A549 (cell line): ENCODE measurements around the gene ADGRG6. TPM values are rescaled to one million over a fixed set of nuclear protein-coding genes. Genes with fewer than 3 reads are reported as not detected.

Experiments used
- ATAC-seq, 2 experiments: fragments of 200-7000 bp in 1 of 2; fragments of >200 bp in 1 of 2; cut with Nextera tagmentation in 1 of 2; cut with Tn5 transposase in 1 of 2; 3 replicates each; pipeline versions ENCODE4 v1.8.0 to v1.9.1; 2018 to 2020; ENCODE audit warnings: mild to moderate bottlenecking in 1 of 2, moderate library complexity in 1 of 2
- CTCF ChIA-PET: fragments of 300-600 bp; sonication (Branson Sonifier 250); formaldehyde crosslinking; extraction: SDS; loops from one replicate; lab custom pipeline; 2021; ENCODE audit warnings: antibody characterized with exemption, inconsistent platforms; lab: Yijun Ruan, JAX
- POLR2A ChIA-PET: fragments of 350-600 bp; formaldehyde crosslinking; extraction: SDS; loops from one replicate; lab custom pipeline; 2021; ENCODE audit warnings: antibody characterized with exemption, inconsistent platforms; lab: Yijun Ruan, JAX
- DNase-seq, 2 experiments: peaks; one replicate each; pipeline versions ENCODE4 v3.0.0 to v3.0.0-alpha.2; 2011 to 2016; ENCODE audit warnings: low read depth in 1 of 2, low spot score in 1 of 2
- FAIRE-seq: peaks from 2 replicates; lab custom pipeline; 2011; peaks lifted over from hg19 to GRCh38; lab: Jason Lieb, UNC
- H3K27ac ChIP-seq, 2 experiments: fragments of >200 bp; sonication (Bioruptor Twin); formaldehyde crosslinking; 3 replicates each; pipeline ENCODE4 v1.5.1; 2016 to 2017
- H3K4me1 ChIP-seq: fragments of >200 bp; sonication (Bioruptor Twin); formaldehyde crosslinking; 3 replicates; pipeline ENCODE4 v1.6.1; 2016
- H3K4me2 ChIP-seq: fragments of >200 bp; sonication (Bioruptor Twin); formaldehyde crosslinking; 3 replicates; pipeline ENCODE4 v1.6.1; 2016
- H3K4me3 ChIP-seq: fragments of >200 bp; sonication (Bioruptor Twin); formaldehyde crosslinking; 3 replicates; pipeline ENCODE4 v1.5.1; 2016
- H3K9me3 ChIP-seq: fragments of >200 bp; sonication (Bioruptor Twin); formaldehyde crosslinking; 3 replicates; pipeline ENCODE4 v1.6.1; 2016
- CBX2 ChIP-seq: fragments of 200-600 bp; sonication (generic); IDR thresholded peaks from 2 replicates; pipeline ENCODE4 v1.6.1; 2016; ENCODE audit warnings: low read depth, mild to moderate bottlenecking, borderline replicate concordance
- CBX8 ChIP-seq: fragments of 200-600 bp; sonication (generic); IDR thresholded peaks from 2 replicates; pipeline ENCODE4 v1.6.1; 2016
- CEBPB ChIP-seq, 2 experiments: fragments of >200 bp in 1 of 2; sonication (Bioruptor Twin) in 1 of 2; formaldehyde crosslinking in 1 of 2; IDR thresholded peaks; 2 replicates each; pipeline ENCODE4 v1.6.1; 2012 to 2016
- CHD2 ChIP-seq: fragments of 150-350 bp; IDR thresholded peaks from 2 replicates; pipeline ENCODE4 v1.6.1; 2014; ENCODE audit warnings: low read length; ENCODE audit not compliant: partially characterized antibody
- CHD4 ChIP-seq: fragments of 200-600 bp; sonication (generic); IDR thresholded peaks from 2 replicates; pipeline ENCODE4 v1.6.1; 2016; ENCODE audit warnings: antibody characterized with exemption, mild to moderate bottlenecking, borderline replicate concordance
- EHF ChIP-seq: fragments of 250-450 bp; sonication (Bioruptor Pico); IDR thresholded peaks from 2 replicates; pipeline ENCODE4 v1.5.0; 2020; ENCODE audit warnings: mild to moderate bottlenecking
- EHMT2 ChIP-seq: fragments of 200-600 bp; sonication (generic); IDR thresholded peaks from 2 replicates; pipeline ENCODE4 v1.6.1; 2016; ENCODE audit warnings: antibody characterized with exemption, low read depth, mild to moderate bottlenecking, moderate library complexity
- EP300 ChIP-seq, 2 experiments: fragments of >200 bp; sonication (Bioruptor Twin); formaldehyde crosslinking; IDR thresholded peaks; 2 replicates in 1 of 2; 3 replicates in 1 of 2; pipeline ENCODE4 v1.6.1; 2016 to 2017
- ESRRA ChIP-seq: fragments of 150-350 bp; IDR thresholded peaks from 2 replicates; pipeline ENCODE4 v1.6.1; 2014; ENCODE audit warnings: mild to moderate bottlenecking, low read length, borderline replicate concordance
- FOSL2 ChIP-seq, 2 experiments: fragments of 450-650 bp in 1 of 2; fragments of >200 bp in 1 of 2; sonication (Bioruptor Twin) in 1 of 2; formaldehyde crosslinking; IDR thresholded peaks; 2 replicates each; pipeline versions ENCODE4 v1.5.0 to v1.6.1; 2016 to 2020; ENCODE audit warnings: mild to moderate bottlenecking in 1 of 2, moderate library complexity in 1 of 2
- FOXS1 ChIP-seq: fragments of 250-450 bp; sonication (Bioruptor Pico); IDR thresholded peaks from 2 replicates; pipeline ENCODE4 v1.5.0; 2020; ENCODE audit warnings: mild to moderate bottlenecking, moderate library complexity
- GATA3 ChIP-seq: IDR thresholded peaks from 2 replicates; pipeline ENCODE4 v1.6.1; 2012; ENCODE audit warnings: borderline replicate concordance
- HDAC2 ChIP-seq: fragments of 200-600 bp; sonication (generic); IDR thresholded peaks from 2 replicates; pipeline ENCODE4 v1.6.1; 2016
- HOXA7 ChIP-seq: fragments of 250-450 bp; sonication (Bioruptor Pico); IDR thresholded peaks from 2 replicates; pipeline ENCODE4 v1.5.0; 2020; ENCODE audit warnings: mild to moderate bottlenecking, moderate library complexity
- HOXB5 ChIP-seq: fragments of 250-450 bp; sonication (Bioruptor Pico); IDR thresholded peaks from 2 replicates; pipeline ENCODE4 v1.5.0; 2020; ENCODE audit warnings: mild to moderate bottlenecking, moderate library complexity
- KDM1A ChIP-seq: fragments of 200-600 bp; sonication (generic); IDR thresholded peaks from 2 replicates; pipeline ENCODE4 v1.6.1; 2016; ENCODE audit warnings: low read depth, mild to moderate bottlenecking
- MAZ ChIP-seq: fragments of 150-350 bp; IDR thresholded peaks from 2 replicates; pipeline ENCODE4 v1.6.1; 2014; ENCODE audit warnings: antibody characterized with exemption, low read depth, low read length, borderline replicate concordance
- NFE2L2 ChIP-seq: fragments of 150-350 bp; conservative IDR thresholded peaks from 2 replicates; pipeline ENCODE4 v1.6.1; 2014; ENCODE audit warnings: low read length
- PHF8 ChIP-seq: fragments of 200-600 bp; sonication (generic); IDR thresholded peaks from 2 replicates; pipeline ENCODE4 v1.6.1; 2016; ENCODE audit warnings: low read depth, mild to moderate bottlenecking, antibody characterized with exemption, moderate library complexity, borderline replicate concordance
- POLR2AphosphoS2 ChIP-seq: conservative IDR thresholded peaks from 2 replicates; pipeline ENCODE4 v1.6.1; 2012; ENCODE audit warnings: low read length, improper control_type of control experiment, inconsistent platforms
- RAD21 ChIP-seq, 2 experiments: fragments of >200 bp in 1 of 2; sonication (Bioruptor Twin) in 1 of 2; formaldehyde crosslinking in 1 of 2; IDR thresholded peaks in 1 of 2; conservative IDR thresholded peaks in 1 of 2; 2 replicates in 1 of 2; 3 replicates in 1 of 2; pipeline ENCODE4 v1.6.1; 2012 to 2018; ENCODE audit warnings: inconsistent platforms in 1 of 2
- RARB ChIP-seq: fragments of 250-450 bp; sonication (Bioruptor Pico); IDR thresholded peaks from 2 replicates; pipeline ENCODE4 v1.8.0; 2021; ENCODE audit warnings: mild to moderate bottlenecking, moderate library complexity
- RFX5 ChIP-seq: fragments of 450-650 bp; IDR thresholded peaks from 2 replicates; pipeline ENCODE4 v1.7.1; 2014; ENCODE audit warnings: antibody characterized with exemption, mild to moderate bottlenecking, moderate library complexity
- RNF2 ChIP-seq: fragments of 200-600 bp; sonication (generic); IDR thresholded peaks from 2 replicates; pipeline ENCODE4 v1.6.1; 2016; ENCODE audit warnings: low read depth, mild to moderate bottlenecking, antibody characterized with exemption, moderate library complexity, borderline replicate concordance
- SMC3 ChIP-seq: fragments of >200 bp; sonication (Bioruptor Twin); formaldehyde crosslinking; IDR thresholded peaks from 3 replicates; pipeline ENCODE4 v1.6.1; 2018; ENCODE audit warnings: inconsistent platforms
- SREBF2 ChIP-seq: fragments of 450-650 bp; IDR thresholded peaks from 2 replicates; pipeline ENCODE4 v1.6.1; 2014; ENCODE audit warnings: mild to moderate bottlenecking, moderate library complexity
- TFCP2L1 ChIP-seq: fragments of 250-450 bp; sonication (Bioruptor Pico); IDR thresholded peaks from 2 replicates; pipeline ENCODE4 v1.5.0; 2021; ENCODE audit warnings: mild to moderate bottlenecking
- TP53 ChIP-seq: fragments of 250-450 bp; sonication (Bioruptor Pico); IDR thresholded peaks from 2 replicates; pipeline ENCODE4 v1.5.0; 2021; ENCODE audit warnings: mild to moderate bottlenecking, moderate library complexity
- ZC3H11A ChIP-seq: fragments of 450-650 bp; IDR thresholded peaks from 2 replicates; pipeline ENCODE4 v1.6.1; 2014; ENCODE audit warnings: antibody characterized with exemption, mild to moderate bottlenecking
- ZNF302 ChIP-seq: fragments of 250-450 bp; sonication (Bioruptor Pico); IDR thresholded peaks from 2 replicates; pipeline ENCODE4 v1.9.0; 2021; ENCODE audit warnings: inconsistent platforms, mild to moderate bottlenecking, moderate library complexity
- ZSCAN20 ChIP-seq: fragments of 250-450 bp; sonication (Bioruptor Pico); IDR thresholded peaks from 2 replicates; pipeline ENCODE4 v1.8.0; 2022; ENCODE audit warnings: mild to moderate bottlenecking, moderate library complexity
- whole genome bisulfite sequencing: methylation state at CpG from one replicate; pipeline ENCODE4 v1.1.6; 2017; ENCODE audit errors: missing lambda C conversion rate; 5-methylcytosine and 5-hydroxymethylcytosine counted together
- polyA plus RNA-seq, 4 experiments: library from polyadenylated mRNA; depleted of rRNA in 3 of 4; stranded (reverse); fragments of >200 nt; fragmentation: RNase III in 1 of 4; extraction: RNeasy Plus Mini Kit Qiagen cat#74134 plus additional on column Dnase treatment in 1 of 4; gene quantifications; 2 replicates in 3 of 4; 3 replicates in 1 of 4; pipeline ENCODE4 v1.2.3, GENCODE V29; 2011 to 2017
- TF ChIP-seq, protein P1 (sequence below): fragments of >200 bp; sonication (Bioruptor Twin); formaldehyde crosslinking; IDR thresholded peaks from 3 replicates; pipeline ENCODE4 v1.5.1; 2016
- TF ChIP-seq, protein P2 (sequence below): fragments of 450-650 bp; IDR thresholded peaks from 2 replicates; pipeline ENCODE4 v1.6.1; 2014; ENCODE audit warnings: antibody characterized with exemption
- TF ChIP-seq, protein P3 (sequence below): IDR thresholded peaks from 2 replicates; pipeline ENCODE4 v1.6.1; 2012; ENCODE audit warnings: low read depth, borderline replicate concordance

The ADGRG6 gene
- polyA plus RNA-seq, 2 of the 4 experiments (the other 2 are of a cell fraction): 55.4 to 181 TPM

DNA sequence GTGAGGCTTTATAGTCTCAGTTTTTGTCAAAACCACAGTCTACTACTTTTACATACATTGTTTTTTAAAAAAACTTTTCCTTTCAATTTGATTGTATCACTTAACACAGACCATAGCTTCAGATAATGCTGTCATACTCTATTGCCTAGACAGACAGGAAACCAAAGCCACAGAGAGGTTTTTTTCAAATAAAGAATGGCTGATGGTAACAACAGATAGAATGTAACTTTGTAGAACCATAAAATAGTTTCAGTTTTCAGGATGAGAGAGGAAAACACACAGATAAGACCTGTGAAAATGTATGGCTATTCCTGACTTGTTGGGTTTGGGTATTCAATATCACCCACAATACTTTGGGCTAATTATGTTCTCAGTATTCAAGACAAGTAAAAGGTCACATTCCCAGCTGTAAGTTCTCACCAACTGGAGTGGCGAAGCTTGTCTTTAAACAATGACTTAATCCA, 94.0 kb downstream of the ADGRG6 start:
- Histone ChIP-seq H3K9me3 (no peaks in the 10 kb centered on the region), H3K4me3 (no peak overlapping the region), H3K4me2 (no peak overlapping the region), H3K27ac (no peak overlapping the region), H3K4me1 (no peaks in the 10 kb centered on the region; the same call in 2 of the 3 replicates)
- no peak for DNase-seq
- no peak for TF ChIP-seq ZSCAN20 (CRISPR knock-in tag)
- TF ChIP-seq HOXA7 (CRISPR knock-in tag): no peak
- TF ChIP-seq, protein P1, sequence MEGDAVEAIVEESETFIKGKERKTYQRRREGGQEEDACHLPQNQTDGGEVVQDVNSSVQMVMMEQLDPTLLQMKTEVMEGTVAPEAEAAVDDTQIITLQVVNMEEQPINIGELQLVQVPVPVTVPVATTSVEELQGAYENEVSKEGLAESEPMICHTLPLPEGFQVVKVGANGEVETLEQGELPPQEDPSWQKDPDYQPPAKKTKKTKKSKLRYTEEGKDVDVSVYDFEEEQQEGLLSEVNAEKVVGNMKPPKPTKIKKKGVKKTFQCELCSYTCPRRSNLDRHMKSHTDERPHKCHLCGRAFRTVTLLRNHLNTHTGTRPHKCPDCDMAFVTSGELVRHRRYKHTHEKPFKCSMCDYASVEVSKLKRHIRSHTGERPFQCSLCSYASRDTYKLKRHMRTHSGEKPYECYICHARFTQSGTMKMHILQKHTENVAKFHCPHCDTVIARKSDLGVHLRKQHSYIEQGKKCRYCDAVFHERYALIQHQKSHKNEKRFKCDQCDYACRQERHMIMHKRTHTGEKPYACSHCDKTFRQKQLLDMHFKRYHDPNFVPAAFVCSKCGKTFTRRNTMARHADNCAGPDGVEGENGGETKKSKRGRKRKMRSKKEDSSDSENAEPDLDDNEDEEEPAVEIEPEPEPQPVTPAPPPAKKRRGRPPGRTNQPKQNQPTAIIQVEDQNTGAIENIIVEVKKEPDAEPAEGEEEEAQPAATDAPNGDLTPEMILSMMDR: no peak
- no peak for TF ChIP-seq SREBF2
- TF ChIP-seq RFX5: no peak
- TF ChIP-seq TP53: no peak
- TF ChIP-seq RNF2: no peak
- TF ChIP-seq CHD4: no peak
- TF ChIP-seq EHMT2: no peak
- TF ChIP-seq ESRRA: no peak
- no peak for TF ChIP-seq EP300 (IDR thresholded peaks at IDR 0.05)
- TF ChIP-seq FOSL2 (IDR thresholded peaks at IDR 0.05): no peak
- TF ChIP-seq FOSL2 (CRISPR knock-in tag; IDR thresholded peaks at IDR 0.05): no peak
- no peak for TF ChIP-seq CEBPB (IDR thresholded peaks at IDR 0.05)
- no peak for TF ChIP-seq PHF8
- TF ChIP-seq HOXB5 (CRISPR knock-in tag): no peak
- no peak for TF ChIP-seq HDAC2
- no peak for TF ChIP-seq RARB (CRISPR knock-in tag)
- TF ChIP-seq ZC3H11A: no peak
- ATAC-seq: no peak
- FAIRE-seq: no peak
- POLR2A ChIA-PET: no interaction called here
- CTCF ChIA-PET: interaction anchor here (1.0 kb wide), 1 partner anchor 240 kb away, joined by 4 read pairs; no protein-coding TSS in a partner anchor
- WGBS: 86% methylated on average over 1 of the region's 1 CpG

DNA sequence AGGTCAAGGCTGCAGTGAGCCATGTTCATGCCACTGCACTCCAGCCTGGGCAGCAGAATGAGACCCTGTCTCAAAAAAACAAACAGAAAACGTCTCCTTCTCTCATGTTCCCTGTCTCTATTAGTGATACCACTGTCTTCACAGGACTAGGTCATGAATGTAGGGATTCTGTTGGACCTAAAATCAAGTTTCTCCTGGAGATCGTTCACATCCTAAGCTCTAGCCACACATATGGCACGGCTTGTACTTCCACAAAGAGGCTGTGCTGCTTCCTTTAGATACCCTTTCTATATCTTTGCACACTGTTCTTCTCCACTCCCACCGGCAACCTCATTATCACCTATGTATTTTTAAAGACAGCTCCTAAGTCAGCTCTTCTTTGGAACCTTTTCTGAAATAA, 96.5 kb downstream of the ADGRG6 start:
- H3K4me3 ChIP-seq: no peak overlapping the region
- DNase-seq: no peak
- H3K4me2 ChIP-seq: no peak overlapping the region
- H3K9me3 ChIP-seq: no peaks in the 10 kb centered on the region
- CTCF ChIA-PET: interaction anchor here (1.0 kb wide), 1 partner anchor 11 kb away, joined by 3 read pairs; no protein-coding TSS in a partner anchor
- ATAC-seq: no peak
- WGBS: 89% methylated on average over 4 of the region's 4 CpGs
- no peaks in the 10 kb centered on the region; the same call in 2 of the 3 replicates for H3K4me1 ChIP-seq
- POLR2A ChIA-PET: no interaction called here
- no peak for TF ChIP-seq SMC3
- TF ChIP-seq GATA3: no peak
- no peak for TF ChIP-seq FOXS1 (CRISPR knock-in tag)
- no peak for TF ChIP-seq TFCP2L1 (CRISPR knock-in tag)
- TF ChIP-seq KDM1A: no peak
- TF ChIP-seq RAD21 (conservative IDR thresholded peaks at IDR 0.05 in 1 of 2, IDR thresholded peaks at IDR 0.05 in 1 of 2): no peak
- no peak for TF ChIP-seq NFE2L2
- TF ChIP-seq EP300 (IDR thresholded peaks at IDR 0.05): no peak
- TF ChIP-seq, protein P2, sequence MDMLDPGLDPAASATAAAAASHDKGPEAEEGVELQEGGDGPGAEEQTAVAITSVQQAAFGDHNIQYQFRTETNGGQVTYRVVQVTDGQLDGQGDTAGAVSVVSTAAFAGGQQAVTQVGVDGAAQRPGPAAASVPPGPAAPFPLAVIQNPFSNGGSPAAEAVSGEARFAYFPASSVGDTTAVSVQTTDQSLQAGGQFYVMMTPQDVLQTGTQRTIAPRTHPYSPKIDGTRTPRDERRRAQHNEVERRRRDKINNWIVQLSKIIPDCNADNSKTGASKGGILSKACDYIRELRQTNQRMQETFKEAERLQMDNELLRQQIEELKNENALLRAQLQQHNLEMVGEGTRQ: no peak
- no peak for TF ChIP-seq ZNF302 (CRISPR knock-in tag)
- no peak for TF ChIP-seq RFX5
- TF ChIP-seq MAZ: no peak
- no peak for TF ChIP-seq ZSCAN20 (CRISPR knock-in tag)
- no peak for TF ChIP-seq CHD2
- TF ChIP-seq EHF: no peak
- no peak for TF ChIP-seq POLR2AphosphoS2
- no peak for TF ChIP-seq CBX2
- no peak for TF ChIP-seq CBX8
- TF ChIP-seq, protein P3, sequence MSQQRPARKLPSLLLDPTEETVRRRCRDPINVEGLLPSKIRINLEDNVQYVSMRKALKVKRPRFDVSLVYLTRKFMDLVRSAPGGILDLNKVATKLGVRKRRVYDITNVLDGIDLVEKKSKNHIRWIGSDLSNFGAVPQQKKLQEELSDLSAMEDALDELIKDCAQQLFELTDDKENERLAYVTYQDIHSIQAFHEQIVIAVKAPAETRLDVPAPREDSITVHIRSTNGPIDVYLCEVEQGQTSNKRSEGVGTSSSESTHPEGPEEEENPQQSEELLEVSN: no peak
- FAIRE-seq: no peak
- no peak overlapping the region for H3K27ac ChIP-seq
